Karpas-422 (cell line): ENCODE data around the gene KIF6. TPM values are rescaled to one million over a fixed set of nuclear protein-coding genes. Genes with fewer than 3 reads are reported as not detected.

ENCODE experiments used
- DNase-seq: peaks from one replicate; pipeline ENCODE4 v3.0.0-alpha.2; 2015
- H2AFZ ChIP-seq: fragments of 200-600 bp; sonication (generic); 2 replicates; pipeline ENCODE4 v1.6.1; 2014; ENCODE audit warnings: antibody characterized with exemption, low read length, mixed read lengths
- H3K27ac ChIP-seq: fragments of 200-600 bp; sonication (generic); 2 replicates; pipeline ENCODE4 v1.5.1; 2014; ENCODE audit warnings: mild to moderate bottlenecking, low read length, moderate library complexity
- H3K27me3 ChIP-seq: fragments of 200-600 bp; sonication (generic); 2 replicates; pipeline ENCODE4 v1.6.1; 2014; ENCODE audit warnings: low read length, mixed read lengths
- H3K36me3 ChIP-seq: fragments of 200-600 bp; sonication (generic); 2 replicates; pipeline ENCODE4 v1.6.1; 2014; ENCODE audit warnings: low read length, mixed read lengths; ENCODE audit not compliant: insufficient read depth
- H3K4me1 ChIP-seq: fragments of 200-600 bp; sonication (generic); 2 replicates; pipeline ENCODE4 v1.6.1; 2014; ENCODE audit warnings: mild to moderate bottlenecking, low read length, mixed read lengths
- H3K4me2 ChIP-seq: fragments of 200-600 bp; sonication (generic); 2 replicates; pipeline ENCODE4 v1.6.1; 2014; ENCODE audit warnings: low read length, low read depth, mild to moderate bottlenecking; ENCODE audit not compliant: poor library complexity, severe bottlenecking
- H3K4me3 ChIP-seq: fragments of 200-600 bp; sonication (generic); 2 replicates; pipeline ENCODE4 v1.5.1; 2014; ENCODE audit warnings: mild to moderate bottlenecking, antibody characterized with exemption, low read length, mixed read lengths
- H3K79me2 ChIP-seq: fragments of 200-600 bp; sonication (generic); 2 replicates; pipeline ENCODE4 v1.6.1; 2014; ENCODE audit warnings: mild to moderate bottlenecking, low read length, mixed read lengths
- H3K9ac ChIP-seq: fragments of 200-600 bp; sonication (generic); 2 replicates; pipeline ENCODE4 v1.6.0; 2014; ENCODE audit warnings: low read length
- H3K9me2 ChIP-seq: fragments of 200-600 bp; sonication (generic), shearing (Covaris generic); replicated peaks from 2 replicates; pipeline ENCODE4 v1.6.0; 2014; ENCODE audit warnings: mild to moderate bottlenecking, low read length, moderate library complexity; ENCODE audit not compliant: insufficient read depth
- H3K9me3 ChIP-seq: fragments of 300-700, 200-600 bp; sonication (generic); 2 replicates; pipeline ENCODE4 v1.6.1; 2014; ENCODE audit warnings: low read length, mixed read lengths
- H4K20me1 ChIP-seq: fragments of 200-600 bp; sonication (generic); 2 replicates; pipeline ENCODE4 v1.6.1; 2014; ENCODE audit warnings: mild to moderate bottlenecking, antibody characterized with exemption, low read length, low read depth; ENCODE audit not compliant: insufficient read depth
- total RNA-seq: library from RNA; depleted of rRNA; stranded (reverse); fragments of >200 nt; shearing (Covaris generic); gene quantifications from 2 replicates; pipeline ENCODE4 v1.2.3, GENCODE V29; 2014; ENCODE audit warnings: low replicate concordance

KIF6 gene
- total RNA-seq, 1 experiment from 2014 or later = not detected

GRCh38 chr6:39319621-39320362, 405.4 kb downstream of the KIF6 start:
- no peaks in the 10 kb centered on the region for H3K9me2 ChIP-seq
- no peaks in the 10 kb centered on the region for H3K27me3 ChIP-seq
- no peak overlapping the region for H3K27ac ChIP-seq
- no peaks in the 10 kb centered on the region for H3K36me3 ChIP-seq
- H3K79me2 ChIP-seq = no peaks in the 10 kb centered on the region
- H4K20me1 ChIP-seq = no peaks in the 10 kb centered on the region
- no peaks in the 10 kb centered on the region for H3K9me3 ChIP-seq
- H2AFZ ChIP-seq = no peak overlapping the region
- no peak for DNase-seq
- no peak overlapping the region for H3K4me3 ChIP-seq
- no peaks in the 10 kb centered on the region for H3K4me1 ChIP-seq
- H3K9ac ChIP-seq = no peak overlapping the region
- no peak overlapping the region for H3K4me2 ChIP-seq

- H3K4me1 ChIP-seq = no peaks in the 10 kb centered on the region
Measured at GRCh38 chr6:39317256-39317655, 408.0 kb downstream of the KIF6 start.

GRCh38 chr6:39314273-39314795, 410.9 kb downstream of the KIF6 start, which contains the start of gene KCNK17:
Gene KCNK17 (minus strand): TSS chr6:39314419. CDS start chr6:39314320, 99 bp downstream.
- Histone ChIP-seq H3K27ac (no peak within 1 kb of the TSS), H3K4me3 (no peak within 1 kb of the TSS), H3K27me3 (no peaks in the 10 kb centered on the region), H3K36me3 (no peaks in the 10 kb centered on the region), H3K79me2 (no peaks in the 10 kb centered on the region), H3K9me2 (no peaks in the 10 kb centered on the region), H3K4me1 (no peaks in the 10 kb centered on the region), H3K9me3 (no peaks in the 10 kb centered on the region), H3K9ac (no peak within 1 kb of the TSS), H3K4me2 (no peak within 1 kb of the TSS), H2AFZ (no peak within 1 kb of the TSS), H4K20me1 (no peaks in the 10 kb centered on the region)
- DNase-seq = no peak

More at GRCh38 chr6:39317256-39317655, 408.0 kb downstream of the KIF6 start:
- H3K36me3 ChIP-seq = no peaks in the 10 kb centered on the region
- H3K9me3 ChIP-seq = no peaks in the 10 kb centered on the region
- no peak overlapping the region for H2AFZ ChIP-seq
- H3K9me2 ChIP-seq = no peaks in the 10 kb centered on the region
- no peak overlapping the region for H3K4me3 ChIP-seq
- no peak for DNase-seq
- H4K20me1 ChIP-seq = no peaks in the 10 kb centered on the region
- no peak overlapping the region for H3K27ac ChIP-seq
- no peak overlapping the region for H3K4me2 ChIP-seq
- H3K79me2 ChIP-seq = no peaks in the 10 kb centered on the region
- H3K27me3 ChIP-seq = no peaks in the 10 kb centered on the region
- H3K9ac ChIP-seq = no peak overlapping the region

- no peak overlapping the region for H3K4me2 ChIP-seq
- no peaks in the 10 kb centered on the region for H3K27me3 ChIP-seq
- no peaks in the 10 kb centered on the region for H3K4me1 ChIP-seq
- no peak overlapping the region for H3K4me3 ChIP-seq
- no peak overlapping the region for H3K9ac ChIP-seq
- DNase-seq = no peak
- H4K20me1 ChIP-seq = no peaks in the 10 kb centered on the region
- H3K9me2 ChIP-seq = no peaks in the 10 kb centered on the region
- no peaks in the 10 kb centered on the region for H3K36me3 ChIP-seq
- H3K9me3 ChIP-seq = no peaks in the 10 kb centered on the region
- H3K27ac ChIP-seq = no peak overlapping the region
- H3K79me2 ChIP-seq = no peaks in the 10 kb centered on the region
- no peak overlapping the region for H2AFZ ChIP-seq
Measured at GRCh38 chr6:39313526-39314272, 411.5 kb downstream of the KIF6 start.

GRCh38 chr6:39312912-39313525, 412.2 kb downstream of the KIF6 start:
- H3K79me2 ChIP-seq = no peaks in the 10 kb centered on the region
- H4K20me1 ChIP-seq = no peaks in the 10 kb centered on the region
- no peak for DNase-seq
- no peak overlapping the region for H3K27ac ChIP-seq
- no peak overlapping the region for H3K4me3 ChIP-seq
- no peaks in the 10 kb centered on the region for H3K9me3 ChIP-seq
- no peaks in the 10 kb centered on the region for H3K36me3 ChIP-seq
- no peak overlapping the region for H3K4me2 ChIP-seq
- no peaks in the 10 kb centered on the region for H3K9me2 ChIP-seq
- H3K4me1 ChIP-seq = no peaks in the 10 kb centered on the region
- no peak overlapping the region for H2AFZ ChIP-seq
- H3K27me3 ChIP-seq = no peaks in the 10 kb centered on the region
- H3K9ac ChIP-seq = no peak overlapping the region

GRCh38 chr6:39310542-39310941, 414.7 kb downstream of the KIF6 start:
- Histone ChIP-seq H3K4me1 (no peaks in the 10 kb centered on the region), H3K4me2 (no peak overlapping the region), H4K20me1 (no peaks in the 10 kb centered on the region), H3K79me2 (no peaks in the 10 kb centered on the region), H3K27ac (no peak overlapping the region), H3K36me3 (no peaks in the 10 kb centered on the region), H3K9ac (no peak overlapping the region), H3K27me3 (no peaks in the 10 kb centered on the region), H2AFZ (no peak overlapping the region), H3K9me3 (no peaks in the 10 kb centered on the region), H3K9me2 (no peaks in the 10 kb centered on the region), H3K4me3 (no peak overlapping the region)
- no peak for DNase-seq

- peak; percentile 80 for DNase-seq
- H3K4me3 ChIP-seq = no peak overlapping the region
- no peaks in the 10 kb centered on the region for H3K9me3 ChIP-seq
- no peak overlapping the region for H3K4me2 ChIP-seq
- H3K36me3 ChIP-seq = no peaks in the 10 kb centered on the region
- H3K9ac ChIP-seq = no peak overlapping the region
- H3K9me2 ChIP-seq = no peaks in the 10 kb centered on the region
- H3K27ac ChIP-seq = no peak overlapping the region
- H3K4me1 ChIP-seq = no peaks in the 10 kb centered on the region
- H3K79me2 ChIP-seq = no peaks in the 10 kb centered on the region
- no peaks in the 10 kb centered on the region for H3K27me3 ChIP-seq
- no peak overlapping the region for H2AFZ ChIP-seq
- H4K20me1 ChIP-seq = no peaks in the 10 kb centered on the region
Measured at GRCh38 chr6:39309942-39310531, 415.2 kb downstream of the KIF6 start.

GRCh38 chr6:39307462-39307861, 417.7 kb downstream of the KIF6 start:
- no peak overlapping the region for H3K4me2 ChIP-seq
- no peak overlapping the region for H3K27ac ChIP-seq
- H3K27me3 ChIP-seq = no peaks in the 10 kb centered on the region
- H3K36me3 ChIP-seq = no peaks in the 10 kb centered on the region
- no peaks in the 10 kb centered on the region for H4K20me1 ChIP-seq
- no peaks in the 10 kb centered on the region for H3K9me2 ChIP-seq
- H3K9me3 ChIP-seq = no peaks in the 10 kb centered on the region
- H2AFZ ChIP-seq = no peak overlapping the region
- H3K9ac ChIP-seq = no peak overlapping the region
- no peaks in the 10 kb centered on the region for H3K4me1 ChIP-seq
- H3K4me3 ChIP-seq = no peak overlapping the region
- no peak for DNase-seq
- H3K79me2 ChIP-seq = no peaks in the 10 kb centered on the region
